ENCODE measurements around the gene FOXJ3. TPM values are rescaled to one million over a fixed set of nuclear protein-coding genes. Genes with fewer than 3 reads are reported as not detected.

FOXJ3 gene
- total and polyA plus RNA-seq, 9 donors = 18.7 to 59.0 (median 49.4) TPM

DNA sequence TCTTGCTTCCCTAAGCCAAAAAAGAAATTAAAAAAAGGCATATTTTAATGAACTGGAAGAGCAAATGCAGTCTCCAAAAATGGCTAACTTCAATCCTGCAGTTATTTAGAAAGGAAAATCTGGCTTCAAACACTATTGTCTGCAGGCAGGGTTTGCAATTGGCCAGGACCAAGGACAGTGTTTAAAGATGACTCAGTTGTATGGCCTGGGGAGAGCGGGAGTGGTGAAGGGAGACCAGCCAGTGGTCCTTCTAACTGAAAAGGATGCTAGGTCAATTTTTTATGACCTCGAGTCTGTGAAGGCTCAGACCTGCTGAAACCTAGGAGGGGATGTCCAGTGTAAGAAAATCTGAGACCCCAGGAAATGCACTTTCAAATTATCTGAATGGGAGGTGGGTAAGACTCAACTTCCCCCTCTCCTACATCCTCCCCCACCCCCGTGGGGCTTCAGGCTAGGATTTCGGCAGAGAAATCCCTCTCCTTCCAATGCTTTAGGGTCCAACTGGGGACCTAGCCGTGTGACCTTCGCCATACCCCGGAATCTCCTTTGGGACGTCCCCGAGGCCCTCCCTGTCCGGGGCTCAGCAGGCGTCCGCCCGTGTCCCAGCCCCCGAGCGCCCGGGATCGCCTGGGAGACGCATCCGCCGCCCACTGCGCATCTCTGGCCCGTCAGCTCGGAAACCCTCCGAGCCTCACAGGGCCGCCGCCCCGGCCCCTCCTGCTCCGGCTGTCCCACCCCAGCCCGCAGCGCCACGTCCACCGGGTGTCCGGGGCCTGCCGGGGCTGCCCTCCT is 45.0 kb upstream of the FOXJ3 start:
- Histone ChIP-seq H3K36me3 (no peaks in the 10 kb centered on the region), H3K9me3 (no peaks in the 10 kb centered on the region), H3K27ac (no peak overlapping the region), H3K27me3 (no peaks in the 10 kb centered on the region), H3K4me1 (ENCODE audit: insufficient read depth) (peaks cover 7% of the 10 kb centered on the region), H3K4me3 (peak overlapping the region; percentile 40)
- intact Hi-C loops (cut with DNase I) = no loop called here
- TF ChIP-seq POLR2A (IDR thresholded peaks at IDR 0.05) (no peak), EP300 (IDR thresholded peaks at IDR 0.05) (no peak)
- TF ChIP-seq, protein P1, sequence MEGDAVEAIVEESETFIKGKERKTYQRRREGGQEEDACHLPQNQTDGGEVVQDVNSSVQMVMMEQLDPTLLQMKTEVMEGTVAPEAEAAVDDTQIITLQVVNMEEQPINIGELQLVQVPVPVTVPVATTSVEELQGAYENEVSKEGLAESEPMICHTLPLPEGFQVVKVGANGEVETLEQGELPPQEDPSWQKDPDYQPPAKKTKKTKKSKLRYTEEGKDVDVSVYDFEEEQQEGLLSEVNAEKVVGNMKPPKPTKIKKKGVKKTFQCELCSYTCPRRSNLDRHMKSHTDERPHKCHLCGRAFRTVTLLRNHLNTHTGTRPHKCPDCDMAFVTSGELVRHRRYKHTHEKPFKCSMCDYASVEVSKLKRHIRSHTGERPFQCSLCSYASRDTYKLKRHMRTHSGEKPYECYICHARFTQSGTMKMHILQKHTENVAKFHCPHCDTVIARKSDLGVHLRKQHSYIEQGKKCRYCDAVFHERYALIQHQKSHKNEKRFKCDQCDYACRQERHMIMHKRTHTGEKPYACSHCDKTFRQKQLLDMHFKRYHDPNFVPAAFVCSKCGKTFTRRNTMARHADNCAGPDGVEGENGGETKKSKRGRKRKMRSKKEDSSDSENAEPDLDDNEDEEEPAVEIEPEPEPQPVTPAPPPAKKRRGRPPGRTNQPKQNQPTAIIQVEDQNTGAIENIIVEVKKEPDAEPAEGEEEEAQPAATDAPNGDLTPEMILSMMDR (IDR thresholded peaks at IDR 0.05) = no peak
- no peak for DNase-seq
- WGBS, 3 donors = 1% methylated on average over 16 to 34 of the region's 34 CpGs

DNA sequence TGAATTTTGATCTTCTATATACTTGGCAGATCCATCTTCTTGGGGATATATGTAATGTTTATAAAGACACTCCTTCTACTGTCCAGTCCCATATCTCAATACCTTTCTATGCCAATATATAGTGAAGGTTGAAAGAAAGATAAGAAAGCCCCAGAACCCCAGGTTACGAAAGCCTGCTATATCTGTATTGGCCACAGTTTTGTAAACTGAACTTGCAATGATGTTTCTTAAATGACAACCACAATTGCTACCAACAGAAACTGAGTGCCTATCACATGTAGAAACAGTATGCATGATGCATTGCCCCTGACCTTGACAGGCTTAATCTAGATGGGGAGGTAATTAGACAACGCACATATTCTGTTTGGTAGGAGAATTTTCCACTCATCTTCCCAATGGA is 37.8 kb upstream of the FOXJ3 start:
- no peak overlapping the region for H3K4me3 ChIP-seq
- TF ChIP-seq POLR2A (IDR thresholded peaks at IDR 0.05) = no peak
- TF ChIP-seq EP300 (IDR thresholded peaks at IDR 0.05) = no peak
- TF ChIP-seq, protein P1 (IDR thresholded peaks at IDR 0.05) = no peak
- H3K27me3 ChIP-seq = no peaks in the 10 kb centered on the region
- no peak for DNase-seq
- no peaks in the 10 kb centered on the region for H3K36me3 ChIP-seq
- 42 to 80% (median 52%) methylated on average over 2 of the region's 2 CpGs for WGBS, 3 donors
- no peaks in the 10 kb centered on the region for H3K9me3 ChIP-seq
- intact Hi-C loops (cut with DNase I) = no loop called here
- no peaks in the 10 kb centered on the region for H3K4me1 ChIP-seq (ENCODE audit: insufficient read depth)
- no peak overlapping the region for H3K27ac ChIP-seq

DNA sequence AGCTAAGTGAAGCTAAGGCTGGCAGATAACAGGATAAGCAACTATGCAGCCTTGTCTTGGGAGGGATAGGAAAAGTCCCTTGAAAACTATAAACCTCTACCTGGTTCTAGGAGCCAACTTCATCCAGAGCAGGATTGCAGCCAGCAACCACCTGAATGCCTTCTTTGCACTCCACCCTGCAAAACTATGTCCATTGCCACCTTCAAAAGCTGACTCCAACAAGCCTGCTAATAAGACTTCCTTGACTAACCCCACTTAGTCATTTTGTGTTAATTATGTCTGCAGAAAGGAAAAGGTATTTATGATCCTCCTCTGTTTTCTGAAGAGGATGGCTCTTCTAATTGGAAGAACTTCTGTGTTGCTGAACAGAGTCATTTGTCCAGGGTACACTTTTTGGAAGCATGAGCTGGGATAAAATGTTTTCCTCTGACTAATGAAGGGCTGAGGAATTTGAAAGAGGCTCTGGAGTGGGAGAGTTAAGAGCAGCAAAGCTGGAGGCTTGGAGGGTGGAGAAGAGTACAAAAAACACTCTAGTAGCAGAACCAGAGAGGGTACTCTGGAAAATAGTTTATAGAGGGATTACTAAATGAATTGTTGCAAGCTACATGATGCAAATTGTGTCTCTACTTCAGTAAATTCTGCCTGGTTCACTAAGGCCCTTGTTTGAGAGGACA is 36.0 kb upstream of the FOXJ3 start:
- no peak for DNase-seq
- Histone ChIP-seq H3K27ac (no peak overlapping the region), H3K9me3 (no peaks in the 10 kb centered on the region), H3K4me3 (no peak overlapping the region), H3K36me3 (no peaks in the 10 kb centered on the region), H3K4me1 (ENCODE audit: insufficient read depth) (no peaks in the 10 kb centered on the region), H3K27me3 (no peaks in the 10 kb centered on the region)
- intact Hi-C loops (cut with DNase I) = no loop called here
- TF ChIP-seq POLR2A (IDR thresholded peaks at IDR 0.05) (no peak), EP300 (IDR thresholded peaks at IDR 0.05) (no peak)
- TF ChIP-seq, protein P1 (IDR thresholded peaks at IDR 0.05) = no peak

DNA sequence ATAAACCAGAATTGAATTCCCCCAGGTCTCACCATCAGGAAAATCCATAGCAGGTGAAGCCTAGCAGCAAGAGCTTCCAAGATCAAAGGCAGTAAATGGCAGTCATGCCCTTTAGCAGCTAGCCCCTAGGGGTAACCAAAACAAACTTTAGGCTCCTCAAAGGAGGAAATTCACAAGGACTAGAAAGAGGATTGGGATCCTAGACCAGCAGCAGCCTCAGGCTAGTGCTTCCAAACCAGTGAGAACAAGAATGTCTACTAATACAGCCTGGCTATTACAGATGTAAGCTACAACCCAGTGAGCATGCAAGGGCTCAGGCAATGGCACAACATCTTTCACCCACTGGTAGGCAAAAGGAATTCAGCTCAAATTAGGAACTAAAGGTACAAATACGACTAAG is 34.4 kb upstream of the FOXJ3 start:
- intact Hi-C loops (cut with DNase I) = no loop called here
- H3K27me3 ChIP-seq = no peaks in the 10 kb centered on the region
- no peaks in the 10 kb centered on the region for H3K9me3 ChIP-seq
- DNase-seq = no peak
- no peak overlapping the region for H3K4me3 ChIP-seq
- WGBS, 3 donors = 75 to 93% (median 77%) methylated on average over 1 of the region's 1 CpG
- H3K4me1 ChIP-seq (ENCODE audit: insufficient read depth) = no peaks in the 10 kb centered on the region
- no peak for TF ChIP-seq POLR2A (IDR thresholded peaks at IDR 0.05)
- no peak for TF ChIP-seq EP300 (IDR thresholded peaks at IDR 0.05)
- TF ChIP-seq, protein P1 (IDR thresholded peaks at IDR 0.05) = no peak
- no peaks in the 10 kb centered on the region for H3K36me3 ChIP-seq
- no peak overlapping the region for H3K27ac ChIP-seq
